GM20000 (cell line): Measurements from ENCODE around the gene HPD.

Experiments used
- DNase-seq: peaks from one replicate; pipeline ENCODE4 v3.0.0; 2012; ENCODE audit warnings: low spot score
- TF ChIP-seq, protein P1 (sequence below): IDR thresholded peaks from 2 replicates; pipeline ENCODE4 v1.5.1; 2012; ENCODE audit warnings: mild to moderate bottlenecking, control low read depth; ENCODE audit errors: extremely low read depth, missing control alignments

HPD gene

DNA sequence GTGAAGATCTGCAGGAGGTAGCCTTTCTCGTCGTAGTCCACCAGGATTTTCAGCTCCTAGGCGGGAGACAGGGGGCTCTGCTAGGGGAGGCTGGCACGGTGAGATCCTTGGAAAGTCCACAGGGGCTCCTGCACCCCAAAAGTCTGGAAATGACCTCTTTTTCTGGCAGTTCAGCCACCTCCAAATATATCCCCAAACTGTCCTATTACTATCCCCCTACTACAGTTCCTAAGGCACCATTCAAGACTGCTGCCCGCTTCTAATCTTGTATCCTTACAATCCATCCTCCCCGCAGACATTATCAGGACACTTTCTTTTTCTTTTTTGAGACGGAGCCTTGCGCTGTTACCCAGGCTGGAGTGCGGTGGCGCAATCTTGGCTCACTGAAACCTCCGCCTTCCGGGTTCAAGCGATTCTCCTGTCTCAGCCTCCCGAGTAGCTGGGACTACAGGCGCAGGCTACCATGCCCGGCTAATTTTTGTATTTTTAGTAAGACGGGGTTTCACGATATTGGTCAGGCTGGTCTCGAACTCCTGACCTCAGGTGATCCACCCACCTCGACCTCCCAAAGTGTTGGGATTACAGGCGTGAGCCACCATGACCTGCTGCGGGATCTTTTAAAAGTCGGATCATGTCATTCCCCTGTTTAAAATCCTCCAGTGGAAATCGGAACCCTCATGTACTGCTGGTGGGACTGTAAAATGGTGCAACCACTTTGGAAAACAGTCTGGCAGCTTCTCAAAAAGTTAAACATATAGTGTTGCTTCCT lies 18.5 kb downstream of the HPD start:
- TF ChIP-seq, protein P1, sequence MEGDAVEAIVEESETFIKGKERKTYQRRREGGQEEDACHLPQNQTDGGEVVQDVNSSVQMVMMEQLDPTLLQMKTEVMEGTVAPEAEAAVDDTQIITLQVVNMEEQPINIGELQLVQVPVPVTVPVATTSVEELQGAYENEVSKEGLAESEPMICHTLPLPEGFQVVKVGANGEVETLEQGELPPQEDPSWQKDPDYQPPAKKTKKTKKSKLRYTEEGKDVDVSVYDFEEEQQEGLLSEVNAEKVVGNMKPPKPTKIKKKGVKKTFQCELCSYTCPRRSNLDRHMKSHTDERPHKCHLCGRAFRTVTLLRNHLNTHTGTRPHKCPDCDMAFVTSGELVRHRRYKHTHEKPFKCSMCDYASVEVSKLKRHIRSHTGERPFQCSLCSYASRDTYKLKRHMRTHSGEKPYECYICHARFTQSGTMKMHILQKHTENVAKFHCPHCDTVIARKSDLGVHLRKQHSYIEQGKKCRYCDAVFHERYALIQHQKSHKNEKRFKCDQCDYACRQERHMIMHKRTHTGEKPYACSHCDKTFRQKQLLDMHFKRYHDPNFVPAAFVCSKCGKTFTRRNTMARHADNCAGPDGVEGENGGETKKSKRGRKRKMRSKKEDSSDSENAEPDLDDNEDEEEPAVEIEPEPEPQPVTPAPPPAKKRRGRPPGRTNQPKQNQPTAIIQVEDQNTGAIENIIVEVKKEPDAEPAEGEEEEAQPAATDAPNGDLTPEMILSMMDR = no peak
- no peak for DNase-seq

DNA sequence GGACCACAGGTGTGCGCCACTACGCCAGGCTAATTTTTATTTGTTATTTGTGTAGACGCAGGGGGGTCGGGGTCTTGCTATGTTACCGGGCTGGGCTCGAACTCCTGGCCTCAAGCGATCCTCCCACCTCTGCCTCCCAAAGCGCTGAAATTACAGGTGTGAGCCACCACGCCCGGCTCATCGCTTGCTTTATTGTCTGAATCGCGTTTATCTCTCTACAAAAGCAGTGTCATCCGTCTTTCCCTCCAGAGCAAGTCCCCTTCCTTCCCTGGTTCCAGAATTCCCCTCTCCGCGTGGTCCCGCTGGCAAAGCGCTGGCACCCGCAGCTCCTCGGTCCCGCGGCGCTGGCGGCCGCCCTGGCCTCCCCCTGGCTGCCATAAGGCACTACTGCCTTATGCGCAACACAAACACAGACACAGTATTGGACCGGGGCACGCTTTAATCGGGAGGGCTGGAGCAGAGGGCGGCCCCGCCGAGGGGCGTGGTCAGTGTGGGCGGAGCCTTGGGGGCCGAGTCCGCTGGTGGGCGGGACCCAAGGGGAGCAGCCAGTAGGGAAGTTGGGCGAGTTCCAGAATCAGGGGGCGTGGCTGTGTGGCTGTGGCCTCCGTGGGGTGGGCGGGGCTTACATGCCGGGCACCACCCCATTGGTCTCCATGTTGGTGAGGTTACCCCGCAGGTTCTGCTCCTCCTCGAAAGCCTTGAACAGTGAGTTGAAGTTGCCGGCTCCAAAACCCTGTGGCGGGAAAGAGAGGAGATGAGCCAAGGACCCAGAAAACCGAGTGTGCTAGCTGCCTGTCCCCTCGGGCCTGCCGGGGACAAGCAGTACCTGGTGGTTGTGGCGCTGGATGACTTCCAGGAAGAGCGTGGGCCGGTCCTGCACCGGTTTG lies 19.3 kb downstream of the HPD start:
- TF ChIP-seq, protein P1 = no peak
- DNase-seq = peak; percentile 99

DNA sequence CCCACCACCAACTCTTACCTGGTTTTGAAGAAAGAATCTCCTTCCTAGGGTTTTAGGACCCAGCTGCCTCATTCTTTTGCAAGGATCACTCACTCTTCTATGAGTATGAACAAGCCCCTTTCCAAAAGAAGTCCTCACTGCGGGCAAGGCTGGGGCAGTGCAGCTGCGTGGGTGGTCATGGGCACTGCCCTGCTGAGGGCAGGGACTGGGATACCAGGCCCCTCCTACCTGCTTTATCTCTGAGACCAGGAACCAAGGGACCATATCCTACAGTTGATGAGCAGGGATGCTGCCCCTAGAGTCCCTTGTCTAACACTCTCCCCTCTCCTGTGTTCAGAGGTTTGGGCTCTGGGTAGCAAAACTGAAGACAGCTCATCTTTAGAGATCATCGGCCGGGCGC lies 20.5 kb downstream of the HPD start:
- TF ChIP-seq, protein P1 = no peak
- no peak for DNase-seq

DNA sequence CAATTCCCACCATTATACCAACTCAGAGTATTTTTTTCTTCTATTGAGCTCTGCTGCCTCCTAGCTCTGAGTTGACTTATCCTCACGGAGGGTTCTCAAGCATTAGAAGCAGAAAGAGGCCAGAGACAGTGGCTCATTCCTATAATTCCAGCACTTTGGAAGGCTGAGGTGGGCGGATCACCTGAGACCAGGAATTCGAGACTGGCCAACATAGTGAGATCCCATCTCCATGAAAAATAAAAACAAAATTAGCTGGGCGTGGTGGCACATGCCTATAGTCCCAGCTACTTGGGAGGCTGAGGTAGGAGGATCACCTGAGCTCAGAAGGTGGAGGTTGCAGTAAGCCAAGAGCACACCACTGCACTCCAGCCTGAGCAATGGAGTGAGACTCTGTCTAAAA lies 21.0 kb downstream of the HPD start:
- DNase-seq = no peak
- TF ChIP-seq, protein P1 = no peak

DNA sequence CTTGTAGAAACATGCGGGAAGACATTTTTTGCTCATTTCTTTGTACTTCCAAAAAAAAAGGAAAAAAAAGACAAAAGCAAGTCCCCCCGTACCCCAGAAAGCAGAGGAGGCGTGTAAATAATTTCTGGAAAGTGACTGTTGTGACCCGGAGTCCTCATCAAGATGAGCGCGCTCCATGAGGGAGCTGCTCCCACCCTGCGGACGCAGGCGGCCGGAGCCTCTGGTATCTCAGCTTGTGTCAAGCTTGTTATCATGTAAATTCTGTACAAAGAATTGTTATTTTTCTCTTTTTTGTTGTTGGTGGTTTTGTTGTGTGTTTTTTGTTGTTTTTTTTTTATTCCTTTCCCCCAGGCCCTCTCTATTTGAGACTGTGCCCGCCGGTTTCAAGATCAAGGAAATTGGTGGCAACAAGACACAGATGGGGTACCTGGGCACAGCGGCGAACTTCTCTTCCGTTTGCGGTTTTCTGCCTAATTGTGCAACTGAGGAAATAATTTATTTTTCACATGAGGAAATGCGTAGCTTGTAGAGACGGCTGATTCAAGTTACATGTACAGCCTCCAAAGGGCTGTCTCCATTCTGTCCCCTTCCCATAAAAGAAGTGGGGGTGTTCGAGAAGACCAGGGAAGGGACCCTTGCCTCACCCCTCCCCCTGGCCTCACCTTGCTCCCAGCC lies 27.0 kb downstream of the HPD start:
- no peak for DNase-seq
- TF ChIP-seq, protein P1 = no peak

DNA sequence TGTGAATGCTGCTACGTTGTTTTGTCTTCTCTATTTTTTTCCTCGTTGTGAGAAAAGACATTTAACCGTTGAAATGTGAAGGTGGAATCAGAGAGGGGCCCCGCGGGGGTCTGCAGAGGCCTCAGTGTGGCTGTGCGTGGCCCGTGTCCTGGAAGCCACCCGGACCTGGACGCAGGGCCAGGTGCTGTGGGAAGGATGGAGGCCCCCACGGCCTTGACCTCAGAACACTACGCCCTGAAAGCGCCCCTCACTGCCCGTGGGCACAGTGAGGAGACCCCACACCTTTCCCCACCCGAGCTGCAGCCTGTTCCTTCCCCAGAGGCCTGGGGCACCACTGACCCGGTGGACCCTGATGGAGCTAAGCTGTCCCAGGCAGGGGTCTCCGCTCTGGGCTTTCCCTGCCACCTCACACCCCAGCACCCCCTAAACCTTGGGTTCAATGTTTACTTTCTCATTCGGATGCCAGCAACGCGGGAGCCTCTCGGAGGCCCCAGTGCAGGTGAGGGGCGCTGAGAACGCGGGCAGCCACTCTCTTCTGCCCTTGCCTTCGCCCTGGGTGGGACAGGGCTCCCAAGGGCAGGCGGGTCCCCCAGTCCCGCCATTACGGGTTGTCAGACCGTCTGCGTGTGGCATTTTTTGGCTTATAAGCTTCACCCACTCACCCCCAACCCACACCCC lies 27.9 kb downstream of the HPD start:
- DNase-seq = no peak
- TF ChIP-seq, protein P1 = no peak

DNA sequence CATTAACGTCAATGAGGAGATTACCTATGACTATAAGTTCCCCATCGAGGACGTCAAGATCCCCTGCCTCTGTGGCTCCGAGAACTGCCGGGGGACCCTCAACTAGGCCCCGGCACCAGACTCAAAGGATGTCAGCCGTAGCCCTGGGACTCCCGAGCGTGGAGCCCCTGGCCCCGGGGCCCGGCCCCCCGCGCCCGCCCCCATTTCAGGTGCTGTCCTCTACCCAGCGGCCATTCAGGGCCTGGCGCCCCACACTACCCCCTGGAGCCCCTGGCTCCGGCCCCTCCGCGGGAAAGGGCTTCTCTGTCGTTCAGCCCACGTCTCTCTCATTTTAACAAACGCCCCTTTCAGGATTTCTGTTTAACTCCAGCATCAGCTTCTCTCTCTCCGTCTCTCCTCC lies 28.5 kb downstream of the HPD start:
- TF ChIP-seq, protein P1 = no peak
- no peak for DNase-seq
